IMR-90 (cell line): Measurements from ENCODE around the gene EFCC1.

Experiments
- BHLHE40 ChIP-seq: fragments of 150-350 bp; IDR thresholded peaks from 2 replicates; pipeline ENCODE4 v1.6.1; 2016; ENCODE audit warnings: mild to moderate bottlenecking, low read depth, low read length
- CEBPB ChIP-seq: IDR thresholded peaks from 2 replicates; pipeline ENCODE4 v1.6.1; 2012; ENCODE audit warnings: low read depth, low read length, improper control_type of control experiment
- MAFK ChIP-seq: IDR thresholded peaks from 2 replicates; pipeline ENCODE4 v1.6.1; 2012; ENCODE audit warnings: low read depth, low read length, improper control_type of control experiment
- NFE2L2 ChIP-seq: fragments of 150-350 bp; IDR thresholded peaks from 2 replicates; pipeline ENCODE4 v1.6.1; 2016; ENCODE audit warnings: low read depth, mild to moderate bottlenecking, low read length
- POLR2A ChIP-seq: IDR thresholded peaks from 2 replicates; pipeline ENCODE4 v1.6.1; 2012; ENCODE audit warnings: mild to moderate bottlenecking, low read depth, low read length
- SMC3 ChIP-seq: fragments of 150-350 bp; IDR thresholded peaks from 2 replicates; pipeline ENCODE4 v1.6.1; 2016; ENCODE audit warnings: low read depth, mild to moderate bottlenecking, antibody characterized with exemption, low read length, moderate library complexity
- TF ChIP-seq, protein P1 (sequence below): conservative IDR thresholded peaks from 2 replicates; pipeline ENCODE4 v1.5.1; 2012; ENCODE audit warnings: mild to moderate bottlenecking, low read depth, low read length, improper control_type of control experiment
- TF ChIP-seq, protein P2 (sequence below): fragments of 150-350 bp; IDR thresholded peaks from 2 replicates; pipeline ENCODE4 v1.6.1; 2016; ENCODE audit warnings: low read depth, mild to moderate bottlenecking, low read length, moderate library complexity, borderline replicate concordance

DNA sequence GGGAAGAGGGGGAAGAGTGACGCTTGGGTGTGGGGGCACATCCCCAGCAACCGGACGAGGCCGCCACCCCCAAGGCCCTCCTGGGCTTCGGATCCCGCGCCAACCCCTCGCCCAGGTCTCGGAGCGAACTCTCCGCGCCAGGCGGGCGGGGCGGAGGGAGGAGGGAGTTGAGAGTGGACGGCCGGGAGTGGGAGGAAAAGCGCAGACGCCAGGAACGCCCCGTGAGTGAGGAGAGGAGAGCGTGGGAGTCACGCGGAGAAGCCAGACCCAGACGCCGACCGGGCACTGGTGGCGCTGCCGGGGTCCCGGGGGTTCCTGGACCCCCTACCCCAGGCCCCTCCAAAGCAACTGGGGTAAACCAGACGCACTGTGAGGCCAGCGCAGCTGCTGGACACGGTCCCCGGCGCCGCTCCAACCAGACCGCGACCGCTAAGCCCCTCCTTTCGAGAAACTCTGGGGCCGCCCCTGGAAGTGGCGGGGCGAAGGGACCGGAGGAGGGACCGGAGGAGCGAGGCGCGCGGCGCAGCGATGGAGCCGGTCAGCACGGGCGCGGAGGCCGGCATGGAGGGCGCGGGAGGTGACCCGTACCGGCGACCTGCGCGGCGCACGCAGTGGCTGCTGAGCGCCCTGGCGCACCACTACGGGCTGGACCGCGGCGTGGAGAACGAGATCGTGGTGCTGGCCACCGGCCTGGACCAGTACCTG, at the start of gene EFCC1:
- no peak for TF ChIP-seq POLR2A
- TF ChIP-seq, protein P1, sequence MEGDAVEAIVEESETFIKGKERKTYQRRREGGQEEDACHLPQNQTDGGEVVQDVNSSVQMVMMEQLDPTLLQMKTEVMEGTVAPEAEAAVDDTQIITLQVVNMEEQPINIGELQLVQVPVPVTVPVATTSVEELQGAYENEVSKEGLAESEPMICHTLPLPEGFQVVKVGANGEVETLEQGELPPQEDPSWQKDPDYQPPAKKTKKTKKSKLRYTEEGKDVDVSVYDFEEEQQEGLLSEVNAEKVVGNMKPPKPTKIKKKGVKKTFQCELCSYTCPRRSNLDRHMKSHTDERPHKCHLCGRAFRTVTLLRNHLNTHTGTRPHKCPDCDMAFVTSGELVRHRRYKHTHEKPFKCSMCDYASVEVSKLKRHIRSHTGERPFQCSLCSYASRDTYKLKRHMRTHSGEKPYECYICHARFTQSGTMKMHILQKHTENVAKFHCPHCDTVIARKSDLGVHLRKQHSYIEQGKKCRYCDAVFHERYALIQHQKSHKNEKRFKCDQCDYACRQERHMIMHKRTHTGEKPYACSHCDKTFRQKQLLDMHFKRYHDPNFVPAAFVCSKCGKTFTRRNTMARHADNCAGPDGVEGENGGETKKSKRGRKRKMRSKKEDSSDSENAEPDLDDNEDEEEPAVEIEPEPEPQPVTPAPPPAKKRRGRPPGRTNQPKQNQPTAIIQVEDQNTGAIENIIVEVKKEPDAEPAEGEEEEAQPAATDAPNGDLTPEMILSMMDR = no peak
- no peak for TF ChIP-seq NFE2L2
- TF ChIP-seq, protein P2, sequence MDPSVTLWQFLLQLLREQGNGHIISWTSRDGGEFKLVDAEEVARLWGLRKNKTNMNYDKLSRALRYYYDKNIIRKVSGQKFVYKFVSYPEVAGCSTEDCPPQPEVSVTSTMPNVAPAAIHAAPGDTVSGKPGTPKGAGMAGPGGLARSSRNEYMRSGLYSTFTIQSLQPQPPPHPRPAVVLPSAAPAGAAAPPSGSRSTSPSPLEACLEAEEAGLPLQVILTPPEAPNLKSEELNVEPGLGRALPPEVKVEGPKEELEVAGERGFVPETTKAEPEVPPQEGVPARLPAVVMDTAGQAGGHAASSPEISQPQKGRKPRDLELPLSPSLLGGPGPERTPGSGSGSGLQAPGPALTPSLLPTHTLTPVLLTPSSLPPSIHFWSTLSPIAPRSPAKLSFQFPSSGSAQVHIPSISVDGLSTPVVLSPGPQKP = no peak
- no peak for TF ChIP-seq SMC3
- TF ChIP-seq BHLHE40 = no peak
- no peak for TF ChIP-seq CEBPB
- no peak for TF ChIP-seq MAFK
